Uterus (tissue), 2 donors: ENCODE results near the gene CCNY.

Experiments
- CTCF ChIP-seq, 4 experiments: fragments of 200-600 bp in 2 of 4; fragments of 450-650 bp in 2 of 4; sonication (generic) in 2 of 4; IDR thresholded peaks; one replicate each; pipeline ENCODE4 v1.5.1; 2016 to 2019; ENCODE audit warnings: antibody characterized with exemption in 4 of 4, mild to moderate bottlenecking in 2 of 4, moderate library complexity in 1 of 4
- POLR2A ChIP-seq, 2 donors: fragments of 450-650 bp; IDR thresholded peaks; one replicate each; pipeline ENCODE4 v1.6.1; 2016; ENCODE audit warnings: antibody characterized with exemption in 2 of 2, mild to moderate bottlenecking in 1 of 2, moderate library complexity in 1 of 2

DNA sequence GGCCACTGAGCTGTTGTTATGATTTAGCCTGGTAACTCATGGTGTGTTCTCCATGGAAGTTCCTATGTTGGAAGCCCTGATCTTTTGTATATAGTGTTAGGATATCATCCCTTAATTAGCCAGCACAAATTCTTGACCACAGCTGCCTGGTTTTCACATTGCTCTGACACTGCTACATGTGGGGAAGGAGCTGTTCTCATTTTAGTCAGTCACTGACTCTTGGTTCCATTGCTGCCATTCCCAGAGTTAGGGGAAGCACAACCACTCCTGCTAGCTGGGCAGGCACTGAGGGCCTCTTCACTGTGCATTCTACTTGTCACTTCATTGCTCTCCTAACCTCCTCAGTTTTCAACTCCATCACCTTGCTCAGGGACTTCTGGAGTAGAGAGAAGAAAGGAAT lies 170.4 kb downstream of the CCNY start:
- TF ChIP-seq CTCF (IDR thresholded peaks at IDR 0.05), result no peak
- no peak for TF ChIP-seq POLR2A (IDR thresholded peaks at IDR 0.05)
